Superior temporal gyrus (tissue), 1 donor: ENCODE data around the gene EPHA7.

Experiments used
- DNase-seq: peaks from one replicate; pipeline ENCODE4 v3.0.0-alpha.2; 2016; ENCODE audit errors: extremely low spot score

EPHA7 gene

DNA sequence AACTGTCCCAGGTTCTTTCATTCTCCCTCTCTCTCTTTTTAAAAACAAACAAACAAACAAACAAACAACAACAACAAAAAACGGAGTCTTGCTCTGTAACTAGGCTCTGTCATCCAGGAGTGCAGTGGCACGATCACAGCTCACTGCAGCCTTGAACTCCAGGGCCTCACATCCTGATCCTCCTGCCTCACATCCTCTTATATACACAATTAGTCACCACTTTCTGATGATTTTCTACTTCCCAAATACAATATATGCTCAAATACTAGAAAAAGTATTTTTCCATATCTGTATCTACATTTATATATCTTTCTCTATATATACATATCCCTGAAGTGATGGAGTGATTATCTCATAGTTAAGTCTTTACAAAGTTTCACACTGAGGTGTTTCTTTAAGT lies 170.7 kb downstream of the EPHA7 start:
- no peak for DNase-seq

DNA sequence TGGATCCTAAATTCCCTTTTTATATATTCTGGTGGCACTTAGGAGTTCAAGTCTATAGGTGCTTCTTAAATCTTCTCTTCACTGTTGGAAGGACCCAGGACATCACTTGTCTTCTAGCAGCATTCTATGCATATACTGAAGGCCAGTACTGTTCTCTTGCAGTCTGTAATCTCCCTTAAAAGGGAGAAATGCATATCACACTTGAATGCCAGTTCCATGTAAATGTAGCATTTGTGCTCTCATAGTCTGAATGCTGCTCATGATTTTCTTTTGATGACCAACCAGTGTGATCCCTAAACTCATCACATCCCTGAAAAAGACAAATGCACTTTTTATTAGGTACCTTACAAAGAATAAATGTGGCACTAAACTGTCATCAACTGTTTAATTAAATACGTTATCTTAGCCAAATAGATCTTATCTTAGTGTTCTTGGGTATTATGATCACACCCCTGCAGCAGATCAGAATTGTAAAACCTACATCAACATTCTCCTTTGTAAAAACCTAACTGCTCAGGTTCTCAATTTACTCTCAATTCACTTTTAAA lies 176.1 kb downstream of the EPHA7 start:
- no peak for DNase-seq

DNA sequence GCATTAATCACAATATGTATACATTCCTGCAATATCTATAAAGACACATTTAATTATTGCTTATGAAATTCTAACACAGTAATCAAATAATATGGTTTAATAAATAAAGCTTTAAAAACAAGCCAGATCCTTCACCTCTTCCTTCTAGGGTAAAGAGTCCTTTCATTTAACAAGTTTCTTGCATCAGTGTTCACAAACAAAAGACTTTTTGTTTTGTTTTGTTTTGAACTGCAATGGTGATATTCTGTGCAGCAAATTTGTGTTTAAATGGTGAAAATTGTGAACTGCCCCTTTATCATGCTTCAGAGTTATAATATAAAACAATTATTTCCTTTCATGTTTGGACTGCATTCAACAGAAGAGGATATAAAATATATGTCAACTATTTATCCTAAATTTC lies 177.3 kb downstream of the EPHA7 start:
- DNase-seq = peak; percentile 53

DNA sequence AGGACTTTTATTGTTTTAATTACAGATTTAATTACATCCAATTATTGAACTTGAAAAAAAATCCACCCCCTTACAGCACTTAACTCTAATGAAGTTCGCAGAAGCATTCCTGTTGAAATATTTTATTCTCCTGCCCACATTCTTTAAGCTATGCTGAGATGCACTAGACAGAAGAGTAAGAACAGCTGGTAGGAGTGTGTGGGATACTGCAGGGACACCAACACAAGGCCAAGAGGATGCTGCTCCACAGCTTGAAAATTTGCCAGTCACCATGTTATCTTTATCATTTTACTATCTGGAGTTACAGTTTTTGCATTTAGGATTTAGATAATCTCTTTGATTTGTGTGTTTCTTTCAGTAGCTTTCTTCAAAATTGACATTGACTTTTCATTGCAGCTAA lies 180.7 kb downstream of the EPHA7 start:
- no peak for DNase-seq

DNA sequence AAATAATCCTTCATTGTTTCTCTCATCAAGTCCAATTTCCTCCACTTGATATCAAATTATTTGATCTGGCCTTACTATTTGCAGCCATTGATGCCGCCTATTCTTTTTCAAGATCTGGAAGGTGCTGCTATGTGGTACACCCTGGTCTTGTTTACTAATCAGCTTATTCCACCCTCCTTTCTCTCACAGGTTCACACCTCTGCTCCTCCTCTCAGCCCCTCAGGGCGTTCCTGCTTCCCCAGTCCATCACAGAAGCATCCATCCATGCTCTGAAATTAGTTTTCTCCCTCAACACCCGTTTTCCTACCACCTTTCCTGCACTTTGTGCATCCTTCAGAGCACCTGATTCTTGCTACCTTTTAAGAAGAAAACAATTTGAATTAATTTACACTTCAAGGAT lies 183.6 kb downstream of the EPHA7 start:
- no peak for DNase-seq

DNA sequence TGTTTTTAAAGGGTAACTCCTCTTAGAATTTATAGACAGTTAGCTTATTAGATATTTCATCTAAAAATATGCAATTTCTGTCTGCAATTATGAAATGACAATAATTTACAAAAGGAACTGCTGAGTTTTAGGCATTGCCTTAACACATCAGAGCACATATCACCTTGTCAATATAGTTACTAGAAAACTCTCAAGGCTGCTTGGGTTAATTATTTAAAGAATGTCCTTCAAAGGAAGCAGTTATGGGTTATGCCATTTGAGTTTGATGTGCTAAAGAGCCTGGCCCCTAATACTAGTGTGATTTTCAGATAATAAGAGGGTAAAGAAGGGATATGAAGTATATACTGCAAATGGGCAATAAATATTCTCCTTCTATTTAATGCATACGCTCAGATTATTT lies 192.5 kb downstream of the EPHA7 start:
- DNase-seq = no peak

DNA sequence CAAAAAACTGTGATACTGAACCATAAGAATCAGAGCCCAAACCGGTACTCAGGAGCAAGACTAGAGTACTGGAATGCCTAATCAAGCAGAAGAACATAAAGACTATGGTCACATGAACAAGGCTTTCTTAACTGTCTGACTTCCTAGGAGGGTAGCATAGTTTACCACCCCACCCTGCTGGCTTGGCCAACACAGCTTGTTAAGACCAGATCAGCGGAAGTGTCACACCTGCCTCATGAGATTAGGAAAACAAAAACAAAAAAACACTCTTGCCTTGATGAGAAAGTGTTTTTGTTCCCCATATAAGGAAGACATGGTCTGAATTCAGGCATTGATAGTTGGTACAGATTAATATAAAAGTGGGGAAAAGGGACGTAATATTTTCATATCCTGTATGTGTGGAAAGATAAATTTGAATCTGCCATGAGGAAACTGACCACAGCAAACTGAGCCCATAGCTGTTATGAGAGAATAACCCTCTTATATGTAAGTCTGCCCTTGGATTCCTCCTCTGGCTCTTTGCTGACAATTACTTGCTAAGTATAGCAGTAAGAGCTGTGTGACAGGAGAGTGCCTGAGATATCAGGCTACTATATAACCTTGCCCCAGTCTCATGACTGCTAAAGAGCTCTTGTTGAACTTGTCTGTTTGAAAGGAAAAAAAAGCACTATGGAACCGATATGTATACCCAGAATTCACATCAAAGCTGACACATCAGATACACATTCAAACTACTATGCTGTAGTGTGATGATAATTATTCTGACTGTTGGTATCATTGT lies 197.1 kb downstream of the EPHA7 start:
- no peak for DNase-seq

DNA sequence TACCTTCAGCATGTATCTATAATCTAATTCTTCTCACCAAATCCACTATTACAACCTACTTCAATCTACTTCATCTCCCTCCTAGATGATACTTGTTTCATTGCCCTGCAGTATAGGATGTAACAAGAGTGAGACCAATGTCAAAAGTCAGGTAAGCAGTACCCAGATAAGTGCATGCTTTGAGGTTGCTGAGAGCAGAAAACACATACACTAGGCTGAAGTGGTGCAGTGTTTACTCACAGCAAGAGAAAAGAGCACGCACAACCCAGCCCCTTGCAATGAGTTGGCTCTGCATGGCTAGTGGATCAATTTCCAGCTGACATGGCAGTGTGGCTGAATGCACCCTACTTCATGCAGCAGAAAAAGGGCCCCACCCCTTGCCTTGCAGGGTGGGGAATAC lies 199.9 kb downstream of the EPHA7 start:
- DNase-seq = no peak

DNA sequence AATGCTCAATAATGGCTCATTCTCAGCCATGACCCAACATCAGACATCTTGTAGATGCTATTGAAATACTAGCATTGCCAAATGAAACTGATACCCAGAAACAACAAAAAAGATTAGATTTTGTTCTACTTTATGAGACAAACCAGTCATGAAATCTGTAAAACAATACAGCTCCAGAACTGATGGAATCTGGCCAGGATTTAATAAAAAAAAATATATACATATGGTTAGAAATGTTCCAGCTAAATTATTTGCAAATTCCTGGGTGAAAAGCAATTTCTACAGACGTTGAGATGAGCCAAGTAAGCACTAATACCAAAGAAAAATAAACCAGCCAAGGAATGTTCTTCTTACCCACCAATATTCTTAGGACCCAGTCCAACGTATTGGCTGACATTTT lies 201.3 kb downstream of the EPHA7 start:
- no peak for DNase-seq

DNA sequence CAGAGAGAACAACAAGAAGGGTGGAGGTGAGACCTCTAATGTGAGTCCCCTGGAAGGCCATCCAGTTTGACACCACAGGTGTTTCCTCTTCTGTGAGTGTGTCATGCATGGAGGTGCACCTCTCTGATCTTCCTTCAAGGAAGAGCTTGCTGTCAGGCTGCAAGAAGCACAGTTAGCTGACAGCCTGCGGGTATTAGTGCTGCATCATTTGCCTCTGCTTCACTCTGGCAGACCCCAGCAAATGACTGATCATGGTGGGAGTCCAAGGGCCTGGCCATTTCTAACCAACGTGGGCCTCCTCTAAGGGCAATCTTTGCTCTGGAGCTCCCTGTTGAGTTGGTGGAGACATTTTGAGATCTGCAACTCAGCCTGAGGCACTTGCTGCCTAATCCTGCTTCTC lies 206.3 kb downstream of the EPHA7 start:
- DNase-seq = no peak

DNA sequence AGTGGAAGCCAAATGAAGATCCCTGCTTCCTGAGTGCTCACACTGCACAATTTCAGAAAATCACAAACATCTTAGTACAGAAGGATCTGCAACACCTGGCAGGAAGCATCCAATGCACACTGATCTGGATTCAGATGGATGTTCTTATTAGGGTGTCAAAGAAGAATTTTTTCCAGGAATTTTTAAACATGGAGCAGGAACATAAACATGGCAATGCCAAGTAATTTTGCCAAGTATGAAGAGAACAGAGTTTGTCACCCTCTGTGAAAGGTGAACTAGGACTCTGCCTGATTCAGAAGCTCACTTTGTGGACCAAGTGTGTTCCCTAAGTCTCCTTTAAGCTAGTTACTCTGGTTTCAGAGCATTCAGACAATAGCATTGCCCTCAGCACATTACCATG lies 208.5 kb downstream of the EPHA7 start:
- DNase-seq = no peak

DNA sequence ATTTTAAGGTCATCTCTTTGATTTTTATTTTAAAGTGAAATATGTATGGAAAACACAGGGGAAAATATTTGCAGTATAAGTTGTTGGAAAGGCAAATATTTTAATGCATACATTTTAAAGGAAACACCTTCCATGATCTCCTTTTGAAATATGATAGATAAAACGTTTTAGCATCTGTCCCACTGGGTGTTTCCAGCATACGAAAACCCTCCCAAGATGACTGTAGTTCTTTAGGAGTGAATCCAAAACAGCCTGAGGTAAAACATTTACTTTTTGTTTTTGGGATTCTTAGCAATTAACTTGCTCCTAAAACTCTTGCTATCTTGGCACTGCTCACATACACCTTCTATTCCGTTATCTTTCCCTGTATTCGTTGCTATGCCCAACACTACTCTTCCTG lies 210.0 kb downstream of the EPHA7 start:
- DNase-seq = no peak

DNA sequence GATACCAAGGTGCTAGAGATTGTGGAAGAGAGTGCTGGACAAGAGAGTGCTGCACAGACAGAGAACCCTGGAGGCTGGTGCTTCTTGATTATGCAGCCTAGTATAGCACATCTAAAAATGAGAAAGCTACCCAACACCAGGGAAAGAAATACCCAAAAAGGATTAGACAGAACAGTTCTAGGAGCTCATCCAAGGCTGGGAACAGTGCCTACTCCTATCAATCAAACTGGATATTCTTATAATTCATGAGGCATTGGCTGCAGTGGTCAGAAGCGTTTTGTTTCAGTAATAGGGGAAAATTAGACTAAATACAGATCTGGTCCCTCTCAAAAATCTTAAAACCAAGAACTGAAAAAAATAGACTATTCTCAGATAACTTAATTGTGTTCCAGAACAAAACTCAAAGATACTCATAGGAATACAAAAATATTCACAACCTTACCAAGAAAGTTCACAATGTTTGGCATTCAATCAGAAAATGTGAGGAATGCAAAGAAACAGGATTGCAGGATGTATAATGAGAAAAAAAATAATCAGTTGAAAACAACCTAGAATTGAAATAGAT lies 222.9 kb downstream of the EPHA7 start:
- peak; percentile 35 for DNase-seq

DNA sequence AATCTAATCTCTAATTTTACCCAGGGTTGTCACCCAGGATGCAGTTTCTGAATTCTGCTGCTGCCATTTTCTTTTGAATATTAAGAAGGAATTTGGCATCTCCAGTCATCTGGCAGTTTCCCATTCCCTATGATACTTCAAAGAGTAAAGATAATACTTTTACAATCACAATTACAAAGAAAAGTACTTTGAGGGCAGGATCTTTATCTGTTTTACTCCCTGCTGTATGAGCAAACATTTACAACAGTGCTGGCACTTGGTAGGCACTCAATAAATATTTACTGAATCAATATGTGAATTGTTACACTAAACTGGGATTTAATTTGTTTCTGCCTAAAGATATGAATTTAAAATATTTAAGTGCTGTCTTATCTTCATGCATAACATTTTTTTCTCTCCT lies 224.9 kb downstream of the EPHA7 start:
- no peak for DNase-seq

DNA sequence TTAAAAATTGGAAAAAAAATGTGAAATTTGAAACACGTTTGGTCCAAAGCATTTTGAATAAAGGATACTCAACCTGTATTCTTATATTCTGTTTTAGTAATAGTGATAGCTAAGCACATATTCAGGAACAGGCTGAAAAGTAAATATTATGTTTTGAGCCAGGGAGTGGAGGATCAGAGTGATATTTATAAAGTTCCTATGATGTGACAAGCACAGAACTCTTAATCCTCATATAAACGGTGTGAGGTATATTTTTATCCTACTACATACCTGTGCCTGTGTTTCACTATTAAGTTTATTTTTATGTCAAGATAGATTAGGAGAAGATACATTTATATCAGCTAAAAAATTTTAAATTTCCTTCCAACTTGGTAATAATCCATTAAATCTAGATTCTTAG lies 225.5 kb downstream of the EPHA7 start:
- no peak for DNase-seq
